NCI-H345 treated with DMSO at 0.1 percent for 48 hours (cell line): Measurements from ENCODE around the gene TRAPPC12.
"Not testable (repeated sequence)": the region's sequence is repeated elsewhere in the genome, so short reads cannot be mapped to it uniquely, and the experiment has no call there.

Source experiments
- DNase-seq: peaks from one replicate; lab custom pipeline; 2025; ENCODE audit not compliant: unreplicated experiment; lab: John Stamatoyannopoulos, UW

TRAPPC12 gene

GRCh38 chr2:3430740-3431490 is 51.4 kb downstream of the TRAPPC12 start:
- no peak for DNase-seq

GRCh38 chr2:3432067-3432466 is 52.6 kb downstream of the TRAPPC12 start:
- DNase-seq, result no peak

GRCh38 chr2:3432693-3433338 is 53.3 kb downstream of the TRAPPC12 start:
- no peak for DNase-seq

GRCh38 chr2:3433339-3433699 is 53.8 kb downstream of the TRAPPC12 start:
- no peak for DNase-seq

- DNase-seq, result no peak
These were observed 54.4 kb downstream of the TRAPPC12 start for GRCh38 chr2:3433776-3434400.

DNA sequence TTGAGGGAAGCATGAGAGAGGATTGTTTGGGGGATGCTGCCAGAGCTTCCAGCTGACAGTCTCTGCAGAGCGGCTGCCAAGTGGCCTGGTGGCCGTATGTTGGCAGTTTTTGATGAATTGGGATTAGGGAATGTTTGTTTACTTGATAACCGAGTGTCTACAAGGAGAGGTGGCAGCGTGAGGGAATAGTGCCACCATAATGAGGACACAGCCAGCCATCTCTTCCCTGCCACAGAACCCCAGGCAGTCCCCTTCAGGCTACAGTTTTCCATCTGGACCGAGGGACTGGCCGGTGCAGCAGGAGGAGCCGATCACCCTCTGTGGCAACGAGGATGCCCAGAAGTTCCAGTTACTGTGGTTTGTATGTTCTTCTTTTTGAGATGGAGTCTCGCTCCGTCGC is 55.2 kb downstream of the TRAPPC12 start:
- DNase-seq, result no peak

DNA sequence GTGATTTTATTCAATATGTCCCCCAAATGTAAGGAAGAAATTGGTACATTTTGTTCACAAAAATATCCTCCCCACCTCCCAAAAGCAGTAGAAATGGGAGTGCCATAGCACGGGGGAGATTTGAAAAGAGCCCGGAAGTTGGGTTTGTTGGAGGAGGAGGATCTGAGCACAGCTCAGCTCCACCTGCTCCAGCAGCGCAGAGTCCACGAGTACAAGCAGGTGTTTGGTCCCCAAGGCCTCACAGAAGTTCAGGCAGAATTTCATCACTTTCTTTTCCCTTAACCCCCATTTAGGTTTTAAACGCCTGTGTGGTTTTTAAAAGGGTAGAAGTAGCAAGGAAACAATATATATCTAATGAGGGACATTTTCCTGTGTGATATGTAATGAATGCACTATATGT is 56.0 kb downstream of the TRAPPC12 start:
- DNase-seq, result no peak

DNA sequence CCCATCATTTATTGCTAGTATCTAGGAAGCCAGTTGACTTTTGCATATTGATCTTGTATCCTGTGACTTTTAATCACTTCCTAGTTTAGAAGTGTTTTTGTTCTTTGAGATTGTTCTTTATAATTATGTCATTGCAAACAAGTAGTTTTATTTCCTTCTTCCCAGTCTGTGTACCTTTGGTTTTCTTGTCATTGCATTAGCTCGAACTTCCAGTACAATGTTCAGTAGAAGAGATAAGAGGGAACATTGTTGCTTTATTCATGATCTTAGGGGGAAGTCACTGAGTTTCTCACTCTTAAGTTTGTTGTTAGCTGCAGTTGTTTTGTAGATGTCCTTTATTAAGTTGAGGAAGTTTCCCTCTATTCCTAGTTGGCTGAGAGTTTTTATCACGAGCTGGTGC is 61.0 kb downstream of the TRAPPC12 start:
- DNase-seq, result no peak

- DNase-seq, result no peak
These were observed 62.0 kb downstream of the TRAPPC12 start for GRCh38 chr2:3441465-3441864.

DNA sequence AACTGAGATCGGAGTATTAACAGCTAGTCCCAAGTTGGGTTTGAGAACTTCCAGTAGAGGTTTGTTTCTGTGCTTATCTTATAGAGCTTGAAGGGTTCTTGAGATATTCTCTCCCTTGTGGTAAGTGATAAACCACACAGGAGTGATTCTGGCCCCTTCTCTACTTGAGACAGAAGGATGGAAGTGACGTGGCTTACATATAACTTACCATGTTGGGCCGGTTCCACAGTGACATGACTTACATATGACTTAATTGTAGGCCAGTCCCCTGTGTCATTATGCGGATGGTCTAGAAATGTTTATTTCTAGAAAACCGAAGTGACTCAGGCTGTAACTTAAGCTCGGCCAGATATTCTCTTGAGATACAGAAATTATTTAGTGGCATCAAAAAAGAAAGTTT is 62.7 kb downstream of the TRAPPC12 start:
- no peak for DNase-seq

- no peak for DNase-seq
These were observed 63.6 kb downstream of the TRAPPC12 start for GRCh38 chr2:3443083-3443482.

DNA sequence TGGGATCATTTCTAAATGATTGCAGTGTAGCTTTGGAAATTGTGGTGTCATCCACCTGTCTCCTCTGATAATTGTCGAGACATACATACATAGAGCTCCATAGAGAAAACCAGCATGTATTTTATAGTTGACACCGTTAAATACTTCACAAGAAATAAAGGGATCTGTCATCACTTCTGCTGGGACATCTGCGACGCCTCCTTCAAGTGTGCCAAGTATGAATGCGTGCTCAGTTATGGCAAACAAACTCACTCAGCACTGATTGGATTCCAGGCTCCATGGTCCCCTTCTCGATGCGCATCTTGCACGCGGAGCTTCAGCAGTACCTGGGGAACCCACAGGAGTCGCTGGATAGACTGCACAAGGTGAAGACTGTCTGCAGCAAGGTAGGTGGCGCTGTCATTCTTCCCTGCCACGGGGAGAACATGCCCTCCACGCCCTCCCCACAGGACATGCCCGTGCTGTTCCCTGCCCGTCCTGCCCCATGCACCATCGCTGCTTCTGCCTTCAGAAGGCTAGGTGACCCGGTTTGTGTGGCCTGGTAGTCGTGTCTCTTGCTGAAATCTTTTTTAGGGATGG is 64.1 kb downstream of the TRAPPC12 start:
- no peak for DNase-seq

- no peak for DNase-seq
These were observed 66.4 kb downstream of the TRAPPC12 start for GRCh38 chr2:3445891-3446290.

- DNase-seq, result no peak
These were observed 66.9 kb downstream of the TRAPPC12 start for GRCh38 chr2:3446381-3446780.

- DNase-seq, result not testable (repeated sequence)
These were observed 67.7 kb downstream of the TRAPPC12 start for GRCh38 chr2:3447186-3447585.

DNA sequence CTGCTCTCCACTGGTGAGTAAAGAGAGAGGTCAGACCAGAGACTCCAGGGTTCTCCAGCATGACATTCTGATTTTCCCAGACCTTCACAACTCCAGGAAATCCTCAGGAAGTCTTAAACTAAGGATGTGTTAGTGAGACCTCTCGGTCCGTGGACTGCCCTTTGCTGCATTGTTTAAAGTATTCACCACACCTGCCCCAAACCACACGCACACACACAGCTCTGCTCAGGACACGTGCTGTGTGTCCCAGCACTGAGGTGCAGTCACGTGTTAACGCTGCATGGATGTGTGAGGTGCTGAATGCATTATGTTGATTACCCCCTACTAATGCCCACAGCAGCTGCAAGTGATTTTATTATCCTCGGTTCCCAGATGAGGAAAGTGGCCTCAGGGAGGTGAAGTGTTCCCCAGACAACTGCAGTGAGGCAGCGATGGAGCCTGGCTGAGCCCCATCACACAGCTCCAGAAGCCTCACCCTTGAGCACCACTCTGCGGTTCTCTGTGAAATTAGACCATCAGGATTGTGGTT is 68.4 kb downstream of the TRAPPC12 start:
- DNase-seq, result peak; percentile 83

DNA sequence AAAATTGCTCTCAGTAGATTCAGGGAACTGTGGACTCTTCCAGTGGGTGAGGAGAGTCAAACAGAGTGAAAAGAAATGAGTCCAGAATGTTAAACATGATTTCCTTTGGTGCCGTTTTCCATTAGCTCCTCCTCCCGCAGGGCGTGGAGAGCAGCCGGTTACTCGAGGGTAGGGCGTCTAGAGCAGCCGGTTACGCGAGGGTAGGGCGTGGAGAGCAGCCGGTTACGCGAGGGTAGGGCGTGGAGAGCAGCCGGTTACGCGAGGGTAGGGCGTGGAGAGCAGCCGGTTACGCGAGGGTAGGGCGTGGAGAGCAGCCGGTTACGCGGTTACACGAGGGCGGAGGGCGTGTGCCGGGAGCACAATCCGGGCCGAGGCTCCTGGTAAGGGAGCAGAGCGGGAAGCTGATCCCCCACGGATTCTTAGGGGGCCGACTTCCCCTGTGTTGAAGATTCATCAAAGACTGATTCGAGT is 69.0 kb downstream of the TRAPPC12 start:
- not testable (repeated sequence) for DNase-seq

- DNase-seq, result peak; percentile 89
These were observed 69.6 kb downstream of the TRAPPC12 start for GRCh38 chr2:3449086-3449485.

GRCh38 chr2:3449936-3450335 is 70.4 kb downstream of the TRAPPC12 start:
- no peak for DNase-seq

DNA sequence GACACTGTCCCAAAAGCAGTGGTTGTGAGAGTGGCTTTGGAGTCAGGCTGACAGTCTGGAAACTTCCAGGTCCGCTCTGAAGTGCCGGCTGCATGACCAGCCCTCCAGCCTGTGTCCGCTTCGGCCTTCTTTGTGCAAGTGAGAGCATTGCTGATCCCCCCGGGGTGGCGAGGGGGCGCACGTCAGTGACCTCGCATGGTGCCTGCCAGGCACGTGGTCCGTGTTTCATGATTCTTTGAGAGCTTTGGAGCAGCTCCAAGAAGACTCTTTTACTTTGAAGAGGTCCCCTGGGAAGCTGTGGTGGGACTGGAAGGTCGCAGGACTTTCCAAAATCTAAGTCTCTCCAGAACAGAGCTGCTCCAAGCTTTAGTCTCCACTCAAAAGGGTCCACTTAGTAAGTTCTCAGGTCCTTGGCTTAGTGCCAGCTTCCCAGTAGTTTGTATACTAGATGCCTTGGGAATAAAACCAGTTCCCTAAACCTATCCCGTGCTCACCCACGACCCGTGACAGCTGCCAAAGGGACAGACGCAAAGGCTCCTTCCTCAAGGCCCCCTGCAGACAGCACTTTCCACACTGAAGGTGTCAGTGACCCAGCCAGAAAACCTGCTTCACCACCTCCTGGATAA is 71.0 kb downstream of the TRAPPC12 start:
- DNase-seq, result no peak

DNA sequence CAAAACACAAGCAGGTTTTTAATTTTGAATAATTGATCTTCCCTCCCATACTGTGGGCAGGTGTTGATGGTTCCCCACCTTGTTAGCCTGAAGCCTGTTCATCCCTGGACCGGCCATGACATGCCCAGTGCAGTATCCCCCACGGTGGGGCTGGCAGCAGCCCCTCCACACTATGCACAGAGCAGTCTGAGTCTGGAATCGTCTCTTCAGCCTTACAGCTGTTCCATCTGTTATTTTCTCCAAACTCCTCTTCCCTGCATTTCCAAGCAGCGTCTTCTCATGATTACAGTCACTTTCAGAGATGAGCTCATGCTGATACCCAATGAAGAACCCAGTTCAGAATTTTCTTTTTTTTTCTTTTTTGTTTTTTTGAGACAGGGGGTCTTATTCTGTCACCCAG is 71.7 kb downstream of the TRAPPC12 start:
- no peak for DNase-seq
